ENCODE results near the gene SPDEF.
A peak's percentile ranks its signal among the peaks of the same experiment; 100 is the strongest.

The SPDEF gene

GRCh38 chr6:34543421-34543820 is 12.7 kb downstream of the SPDEF start:
- DNase-seq, result no peak

GRCh38 chr6:34540841-34541240 is 15.3 kb downstream of the SPDEF start:
- DNase-seq, result no peak

GRCh38 chr6:34540222-34540621 is 15.9 kb downstream of the SPDEF start:
- no peak for DNase-seq

GRCh38 chr6:34539181-34539580 is 16.9 kb downstream of the SPDEF start:
- DNase-seq, result no peak

- no peak for DNase-seq
These were observed 17.5 kb downstream of the SPDEF start for GRCh38 chr6:34538581-34538980.

GRCh38 chr6:34537922-34538550 is 18.1 kb downstream of the SPDEF start:
- no peak for DNase-seq

- DNase-seq, result no peak
These were observed 18.9 kb downstream of the SPDEF start for GRCh38 chr6:34536959-34537848.

GRCh38 chr6:34536251-34536958 is 19.7 kb downstream of the SPDEF start:
- DNase-seq, result no peak

GRCh38 chr6:34535646-34536045 is 20.5 kb downstream of the SPDEF start:
- DNase-seq, result no peak

GRCh38 chr6:34535199-34535598 is 20.9 kb downstream of the SPDEF start:
- DNase-seq, result no peak

GRCh38 chr6:34534656-34535055 is 21.5 kb downstream of the SPDEF start:
- no peak for DNase-seq

GRCh38 chr6:34534146-34534545 is 22.0 kb downstream of the SPDEF start:
- DNase-seq, result no peak

GRCh38 chr6:34532230-34532629 is 23.9 kb downstream of the SPDEF start:
- DNase-seq, result no peak

GRCh38 chr6:34531580-34532201 is 24.4 kb downstream of the SPDEF start:
- DNase-seq, result peak; percentile 24

GRCh38 chr6:34530753-34531365 is 25.3 kb downstream of the SPDEF start:
- DNase-seq, result no peak

GRCh38 chr6:34529665-34530327 is 26.3 kb downstream of the SPDEF start:
- DNase-seq, result no peak

- DNase-seq, result no peak
These were observed 27.0 kb downstream of the SPDEF start for GRCh38 chr6:34528996-34529664.

GRCh38 chr6:34527751-34528670 is 28.1 kb downstream of the SPDEF start:
- no peak for DNase-seq

- DNase-seq, result peak; percentile 98
These were observed 29.0 kb downstream of the SPDEF start for GRCh38 chr6:34526992-34527728.
